ENCODE measurements around the gene COX8A. TPM values are rescaled to one million over a fixed set of nuclear protein-coding genes. Genes with fewer than 3 reads are reported as not detected.
A peak's percentile ranks its signal among the peaks of the same experiment; 100 is the strongest.

COX8A gene
- total RNA-seq, 4 donors from 2014 or later, result 317 to 650 (median 402) TPM

- 62% methylated on average over 6 of the region's 60 CpGs; no CpG with 5 or more reads in 1 of the 2 donors for WGBS, 2 donors (ENCODE audit: low coverage in 1 of 2)
- H3K27me3 ChIP-seq, result peaks cover 22% of the 10 kb centered on the region
- H3K36me3 ChIP-seq, result peaks cover 0 to 30% of the 10 kb centered on the region in 2 donors
- TF ChIP-seq CTCF (IDR thresholded peaks at IDR 0.05) (peak in 1 of 4 experiments; percentile 14), POLR2A (IDR thresholded peaks at IDR 0.05) (no peak)
- H3K4me3 ChIP-seq, result peak overlapping the region in 1 of 2 donors; percentile 49
- H3K27ac ChIP-seq, result peak overlapping the region in 1 of 4 donors; percentile 37
- no peaks in the 10 kb centered on the region for H3K9me3 ChIP-seq
- no peak for ATAC-seq
- H3K4me1 ChIP-seq, result peaks cover 0 to 40% (median 26%) of the 10 kb centered on the region in 3 donors
These were observed 26.5 kb downstream of the COX8A start for GRCh38 chr11:64000740-64001483.

GRCh38 chr11:64001484-64002420 lies 27.3 kb downstream of the COX8A start:
- no peaks in the 10 kb centered on the region for H3K9me3 ChIP-seq
- peaks cover 23% of the 10 kb centered on the region for H3K27me3 ChIP-seq
- TF ChIP-seq CTCF (IDR thresholded peaks at IDR 0.05) (no peak), EP300 (IDR thresholded peaks at IDR 0.05) (no peak), POLR2A (IDR thresholded peaks at IDR 0.05) (no peak), POLR2AphosphoS5 (IDR thresholded peaks at IDR 0.05) (no peak)
- H3K36me3 ChIP-seq, result peaks cover 0 to 22% of the 10 kb centered on the region in 2 donors
- H3K4me3 ChIP-seq, result no peak overlapping the region
- H3K27ac ChIP-seq, result no peak overlapping the region
- peaks cover 0 to 45% (median 26%) of the 10 kb centered on the region in 3 donors for H3K4me1 ChIP-seq
- no peak for ATAC-seq
- WGBS, 2 donors (ENCODE audit: low coverage in 1 of 2), result 49 to 55% methylated on average over 3 to 8 of the region's 23 CpGs

GRCh38 chr11:64003807-64004589 lies 29.6 kb downstream of the COX8A start:
- H3K9me3 ChIP-seq, result no peaks in the 10 kb centered on the region
- ATAC-seq, result no peak
- TF ChIP-seq POLR2A (IDR thresholded peaks at IDR 0.05) (no peak), CTCF (IDR thresholded peaks at IDR 0.05) (no peak), POLR2AphosphoS5 (IDR thresholded peaks at IDR 0.05) (no peak), EP300 (IDR thresholded peaks at IDR 0.05) (no peak)
- peaks cover 0 to 60% (median 34%) of the 10 kb centered on the region in 3 donors for H3K4me1 ChIP-seq
- H3K27me3 ChIP-seq, result peaks cover 23% of the 10 kb centered on the region
- no peaks in the 10 kb centered on the region for H3K36me3 ChIP-seq
- H3K27ac ChIP-seq, result no peak overlapping the region
- WGBS, 2 donors (ENCODE audit: low coverage in 1 of 2), result 78 to 80% methylated on average over 2 to 7 of the region's 23 CpGs
- H3K4me3 ChIP-seq, result no peak overlapping the region

- Histone ChIP-seq H3K27me3 (peaks cover 20% of the 10 kb centered on the region), H3K4me3 (no peak overlapping the region), H3K27ac (no peak overlapping the region), H3K36me3 (no peaks in the 10 kb centered on the region), H3K9me3 (no peaks in the 10 kb centered on the region), H3K4me1 (peaks cover 0 to 54% (median 28%) of the 10 kb centered on the region in 3 donors)
- TF ChIP-seq CTCF (IDR thresholded peaks at IDR 0.05) (no peak), EP300 (IDR thresholded peaks at IDR 0.05) (no peak), POLR2AphosphoS5 (IDR thresholded peaks at IDR 0.05) (no peak), POLR2A (IDR thresholded peaks at IDR 0.05) (no peak)
- WGBS, 2 donors (ENCODE audit: low coverage in 1 of 2), result 100% methylated on average over 1 of the region's 4 CpGs; no CpG with 5 or more reads in 1 of the 2 donors
- no peak for ATAC-seq
These were observed 30.2 kb downstream of the COX8A start for GRCh38 chr11:64004590-64004984.

Measured in gastroesophageal sphincter (tissue), 4 donors.